Urinary bladder (tissue), 4 donors: Measurements from ENCODE around the gene ADAP2. TPM values are rescaled to one million over a fixed set of nuclear protein-coding genes. Genes with fewer than 3 reads are reported as not detected.
A peak's percentile ranks its signal among the peaks of the same experiment; 100 is the strongest.

Experiments
- DNase-seq: peaks from one replicate; pipeline ENCODE4 v3.0.0-alpha.2; 2015; ENCODE audit errors: extremely low spot score
- H3K27ac ChIP-seq: one replicate; pipeline ENCODE4 v1.5.1; 2013; ENCODE audit warnings: low read depth, mild to moderate bottlenecking, moderate library complexity
- H3K36me3 ChIP-seq: one replicate; pipeline ENCODE4 v1.6.1; 2013; ENCODE audit warnings: mild to moderate bottlenecking, moderate library complexity; ENCODE audit not compliant: insufficient read depth
- H3K4me1 ChIP-seq: one replicate; pipeline ENCODE4 v1.6.1; 2013; ENCODE audit warnings: mild to moderate bottlenecking, moderate library complexity; ENCODE audit not compliant: insufficient read depth
- H3K4me3 ChIP-seq: one replicate; pipeline ENCODE4 v1.5.1; 2013; ENCODE audit warnings: low read depth, low read length
- WGBS: extraction: QIAGEN DNeasy Blood & Tissue Kit; methylation state at CpG from one replicate; pipeline ENCODE4 v1.1.7; 2013; 5-methylcytosine and 5-hydroxymethylcytosine counted together
- polyA plus RNA-seq: library from polyadenylated mRNA; stranded (reverse); fragments of 200-250 nt; gene quantifications from one replicate; pipeline ENCODE4 v1.2.3, GENCODE V29; 2013
- small RNA-seq: library from RNA; depleted of rRNA; stranded (forward); fragments of <200 nt; gene quantifications from one replicate; pipeline ENCODE3, GENCODE V24; 2014
- total RNA-seq: library from RNA; depleted of rRNA; stranded (reverse); fragments of >200 nt; gene quantifications from one replicate; pipeline ENCODE4 v1.2.3, GENCODE V29; 2014
- donor health status: healthy with polysubstance abuse.
- donor health status: healthy.

Gene ADAP2
- total and polyA plus RNA-seq, 2 donors, result 6.7 to 15.1 TPM

GRCh38 chr17:30997842-30998241 lies 76.1 kb downstream of the ADAP2 start:
- H3K4me3 ChIP-seq, result no peak overlapping the region
- no peak overlapping the region for H3K27ac ChIP-seq
- H3K36me3 ChIP-seq, result peaks cover 5% of the 10 kb centered on the region
- H3K4me1 ChIP-seq, result no peaks in the 10 kb centered on the region
- WGBS, result 95% methylated on average over 5 of the region's 5 CpGs
- DNase-seq, result no peak

GRCh38 chr17:31002047-31002446 lies 80.3 kb downstream of the ADAP2 start:
- 91% methylated on average over 7 of the region's 7 CpGs for WGBS
- no peak overlapping the region for H3K27ac ChIP-seq
- H3K36me3 ChIP-seq, result peaks cover 2% of the 10 kb centered on the region
- no peaks in the 10 kb centered on the region for H3K4me1 ChIP-seq
- no peak overlapping the region for H3K4me3 ChIP-seq
- no peak for DNase-seq

- H3K36me3 ChIP-seq, result no peaks in the 10 kb centered on the region
- H3K4me1 ChIP-seq, result no peaks in the 10 kb centered on the region
- no peak for DNase-seq
- no peak overlapping the region for H3K4me3 ChIP-seq
- over 99% methylated on average over 5 of the region's 5 CpGs for WGBS
- no peak overlapping the region for H3K27ac ChIP-seq
Measured at GRCh38 chr17:31003225-31003866, 81.6 kb downstream of the ADAP2 start.

GRCh38 chr17:31004160-31004559 lies 82.4 kb downstream of the ADAP2 start:
- Histone ChIP-seq H3K36me3 (no peaks in the 10 kb centered on the region), H3K27ac (no peak overlapping the region)

GRCh38 chr17:31007695-31008373 lies 86.1 kb downstream of the ADAP2 start:
- WGBS, result 68% methylated on average over 9 of the region's 9 CpGs
- Histone ChIP-seq H3K4me3 (peak overlapping the region; percentile 52), H3K4me1 (no peaks in the 10 kb centered on the region), H3K36me3 (no peaks in the 10 kb centered on the region), H3K27ac (peak overlapping the region; percentile 92)
- DNase-seq, result no peak

More at GRCh38 chr17:31004160-31004559, 82.4 kb downstream of the ADAP2 start:
- 97% methylated on average over 2 of the region's 2 CpGs for WGBS
- no peaks in the 10 kb centered on the region for H3K4me1 ChIP-seq
- DNase-seq, result no peak
- no peak overlapping the region for H3K4me3 ChIP-seq

- Histone ChIP-seq H3K27ac (peak overlapping the region; percentile 92), H3K4me3 (peak overlapping the region; percentile 52), H3K4me1 (no peaks in the 10 kb centered on the region), H3K36me3 (no peaks in the 10 kb centered on the region)
- peak; percentile 7 for DNase-seq
- WGBS, result 1% methylated on average over 65 of the region's 65 CpGs
Measured at GRCh38 chr17:31008374-31009041, 86.8 kb downstream of the ADAP2 start.

Small RNA genes within 50 kb of the gene (small RNA-seq; reads per million reads assigned to genes)
- gene AC138207.3 (not detected), gene RN7SL138P (not detected)

Other genes with a start within 250 kb of the ADAP2 start
- 15.5 TPM for gene CRLF3, start 97.3 kb upstream of the ADAP2 start, total RNA-seq
- 6.8 TPM for gene CRLF3, start 97.3 kb upstream of the ADAP2 start, polyA plus RNA-seq
- 10.6 TPM for gene ATAD5, start 90.0 kb upstream of the ADAP2 start, total RNA-seq
- 0.44 TPM for gene ATAD5, start 90.0 kb upstream of the ADAP2 start, polyA plus RNA-seq
- gene TEFM, start 15.7 kb upstream of the ADAP2 start, total RNA-seq, result 37.0 TPM
- 9.8 TPM for gene TEFM, start 15.7 kb upstream of the ADAP2 start, polyA plus RNA-seq
- 10.1 TPM for gene RNF135, start 49.1 kb downstream of the ADAP2 start, total RNA-seq
- 17.1 TPM for gene RNF135, start 49.1 kb downstream of the ADAP2 start, polyA plus RNA-seq
- 135 TPM for gene NF1, start 173.0 kb downstream of the ADAP2 start, total RNA-seq
- gene NF1, start 173.0 kb downstream of the ADAP2 start, polyA plus RNA-seq, result 12.2 TPM